Pancreas (tissue), 10 donors: ENCODE data around the gene UBL5. TPM values are rescaled to one million over a fixed set of nuclear protein-coding genes. Genes with fewer than 3 reads are reported as not detected.
A peak's percentile ranks its signal among the peaks of the same experiment; 100 is the strongest.

Source experiments
- ATAC-seq, 4 donors: fragments of 200-7000 bp; cut with Tn5 transposase; one replicate each; pipeline versions ENCODE4 v1.8.0 to v1.9.1; 2020; ENCODE audit warnings: mild to moderate bottlenecking in 4 of 4, moderate library complexity in 4 of 4
- DNase-seq, 6 donors: peaks; one replicate each; pipeline ENCODE4 v3.0.0-alpha.2; 2020
- FAIRE-seq: peaks from 2 replicates; lab custom pipeline; 2012; peaks lifted over from hg19 to GRCh38; lab: Jason Lieb, UNC
- H3K27ac ChIP-seq, 4 donors: fragments of 200-600 bp; sonication (generic); 1 replicate in 3 of 4; 2 replicates in 1 of 4; pipeline versions ENCODE4 v1.5.0 to v1.8.0; 2020
- H3K27me3 ChIP-seq, 4 donors: fragments of 200-600 bp; one replicate each; pipeline ENCODE4 v1.8.0; 2021
- H3K36me3 ChIP-seq, 3 donors: fragments of 200-600 bp; sonication (generic) in 1 of 3; one replicate each; pipeline versions ENCODE4 v1.5.0 to v1.8.0; 2020 to 2021
- H3K4me1 ChIP-seq, 3 donors: fragments of 200-600 bp; one replicate each; pipeline ENCODE4 v1.8.0; 2021
- H3K4me3 ChIP-seq, 4 donors: fragments of 200-600 bp; sonication (generic) in 2 of 4; one replicate each; pipeline versions ENCODE4 v1.5.0 to v1.8.0; 2020 to 2021
- H3K9me3 ChIP-seq, 4 donors: fragments of 200-600 bp; one replicate each; pipeline ENCODE4 v1.8.0; 2021
- CTCF ChIP-seq, 4 donors: fragments of 200-600 bp; sonication (generic) in 3 of 4; IDR thresholded peaks; one replicate each; pipeline versions ENCODE4 v1.5.0 to v1.8.0; 2021; ENCODE audit warnings: antibody characterized with exemption in 4 of 4
- WGBS, 2 donors: extraction: QIAGEN DNeasy Blood & Tissue Kit; methylation state at CpG; one replicate each; pipeline ENCODE4 v1.1.7; 2013; 5-methylcytosine and 5-hydroxymethylcytosine counted together
- intact Hi-C, 3 donors: fragments of 100-400 bp; cut with DNase I; formaldehyde crosslinking; loops; one replicate each; pipeline versions ENCODE4 v1.11.1 to v1.14.2; 2022
- polyA plus RNA-seq, 2 donors: library from polyadenylated mRNA; stranded (reverse); fragments of 200-250 nt; gene quantifications; one replicate each; pipeline ENCODE4 v1.2.3, GENCODE V29; 2013
- total RNA-seq, 6 donors: library from RNA; stranded (reverse); fragmentation: NEBNext Ultra II Directional in 4 of 6; extraction: Animal tissue kit (Norgen Biotek cat#: 25700) in 4 of 6; gene quantifications; one replicate each; pipeline versions ENCODE4 v1.2.1 to v1.2.4, GENCODE V29; 2021 to 2023
- donor health status: healthy with polysubstance abuse.
- donor health status: DM: no; HTN: no; CAD: no; lungs with moderate emphysema.
- donor health status: DM: no; HTN: no; CAD: no.
- donor health status: control.
- donor health status: control.
- donor health status: Bipolar disorder and iron deficiency.
- donor health status: DM: yes; HTN: yes; CAD: no.
- donor health status: DM: no; HTN: no; CAD: no.
- donor health status: DM: no; HTN: no; CAD: no.
- donor health status: DM: yes; HTN: yes; CAD: no.

Gene UBL5
- total and polyA plus RNA-seq, 8 donors, result 57.5 to 440 (median 102) TPM

GRCh38 chr19:9791552-9792205 lies 36.0 kb upstream of the UBL5 start:
- H3K4me3 ChIP-seq, result peak overlapping the region in 2 of 4 donors; percentile 28 to 62
- intact Hi-C loops, result loop anchor here in 1 of 3 donors (10.0 kb wide), 1 partner anchor 587 kb away; no protein-coding TSS in a partner anchor
- peak; percentile 79 to 97 (median 91) for DNase-seq
- no peaks in the 10 kb centered on the region for H3K36me3 ChIP-seq
- ATAC-seq, result peak; percentile 59 to 80 (median 72)
- H3K9me3 ChIP-seq, result no peaks in the 10 kb centered on the region
- WGBS, 2 donors, result 2 to 4% methylated on average over 37 to 50 of the region's 50 CpGs
- no peak for FAIRE-seq
- peak overlapping the region in 2 of 4 donors; percentile 50 to 85 for H3K27ac ChIP-seq
- H3K27me3 ChIP-seq, result no peaks in the 10 kb centered on the region
- TF ChIP-seq CTCF (IDR thresholded peaks at IDR 0.05), result no peak
- H3K4me1 ChIP-seq, result peaks cover 0 to 6% (median 0%) of the 10 kb centered on the region in 3 donors

- FAIRE-seq (no peak), ATAC-seq (peak; percentile 75 to 86 (median 78)), DNase-seq (peak; percentile 75 to 96 (median 90))
- WGBS, 2 donors, result 3% methylated on average over 62 to 70 of the region's 70 CpGs
- Histone ChIP-seq H3K4me3 (peak overlapping the region; percentile 35 to 62 (median 56)), H3K27ac (peak overlapping the region; percentile 70 to 87 (median 79)), H3K9me3 (no peaks in the 10 kb centered on the region), H3K36me3 (no peaks in the 10 kb centered on the region), H3K27me3 (no peaks in the 10 kb centered on the region), H3K4me1 (peaks cover 0 to 6% (median 0%) of the 10 kb centered on the region in 3 donors)
- TF ChIP-seq CTCF (IDR thresholded peaks at IDR 0.05), result no peak
- intact Hi-C loops, result loop anchor here in 1 of 3 donors (10.0 kb wide), 1 partner anchor 588 kb away; no protein-coding TSS in a partner anchor
These were observed 35.3 kb upstream of the UBL5 start for GRCh38 chr19:9792206-9793070.

- 13 to 15% methylated on average over 36 of the region's 36 CpGs for WGBS, 2 donors
- ATAC-seq (peak; percentile 14 to 29 (median 16)), FAIRE-seq (no peak), DNase-seq (peak in 3 of 6 donors; percentile 36 to 82 (median 78))
- Histone ChIP-seq H3K9me3 (no peaks in the 10 kb centered on the region), H3K4me3 (peak overlapping the region; percentile 35 to 62 (median 56)), H3K36me3 (no peaks in the 10 kb centered on the region), H3K4me1 (peaks cover 0 to 6% (median 0%) of the 10 kb centered on the region in 3 donors), H3K27ac (peak overlapping the region; percentile 70 to 87 (median 79)), H3K27me3 (no peaks in the 10 kb centered on the region)
- intact Hi-C loops, result loop anchor here in 1 of 3 donors (10.0 kb wide), 1 partner anchor 588 kb away; no protein-coding TSS in a partner anchor
- no peak for TF ChIP-seq CTCF (IDR thresholded peaks at IDR 0.05)
These were observed 34.6 kb upstream of the UBL5 start for GRCh38 chr19:9793071-9793591.

- Histone ChIP-seq H3K36me3 (no peaks in the 10 kb centered on the region), H3K27ac (peak overlapping the region in 2 of 4 donors; percentile 44 to 52), H3K4me3 (no peak overlapping the region), H3K4me1 (peaks cover 0 to 6% (median 0%) of the 10 kb centered on the region in 3 donors), H3K9me3 (no peaks in the 10 kb centered on the region), H3K27me3 (no peaks in the 10 kb centered on the region)
- intact Hi-C loops, result loop anchor here in 2 of 3 donors (5.0 to 10.0 kb wide), 2 partner anchors 169 to 591 kb away; no protein-coding TSS in a partner anchor
- WGBS, 2 donors, result 46 to 50% methylated on average over 6 of the region's 6 CpGs
- ATAC-seq, result peak; percentile 41 to 69 (median 46)
- TF ChIP-seq CTCF (IDR thresholded peaks at IDR 0.05), result peak; percentile 51 to 65 (median 56)
- DNase-seq, result peak; percentile 70 to 83 (median 77)
- peak; percentile 94 for FAIRE-seq
These were observed 31.5 kb upstream of the UBL5 start for GRCh38 chr19:9796113-9796773.
